Heart left ventricle (tissue), 16 donors: ENCODE measurements around the gene GABARAPL2. TPM values are rescaled to one million over a fixed set of nuclear protein-coding genes. Genes with fewer than 3 reads are reported as not detected.
"Not testable (repeated sequence)": the region's sequence is repeated elsewhere in the genome, so short reads cannot be mapped to it uniquely, and the experiment has no call there.

Experiments used
- ATAC-seq, 4 donors: fragments of 200-7000 bp; cut with Tn5 transposase; one replicate each; pipeline ENCODE4 v1.9.1; 2020 to 2022; ENCODE audit warnings: moderate library complexity in 4 of 4, mild to moderate bottlenecking in 3 of 4, moderate number of reproducible peaks in 1 of 4
- DNase-seq, 5 donors: peaks; one replicate each; pipeline ENCODE4 v3.0.0-alpha.2; 2020
- H3K27ac ChIP-seq, 12 donors: fragments of 200-600 bp; sonication (generic) in 4 of 12; one replicate each; pipeline versions ENCODE4 v1.5.0 to v1.8.0; 2016 to 2022; ENCODE audit warnings: mild to moderate bottlenecking in 2 of 12
- H3K27me3 ChIP-seq, 9 donors: fragments of 200-600 bp; sonication (generic) in 2 of 9; one replicate each; pipeline versions ENCODE4 v1.5.1 to v1.8.0; 2016 to 2022; ENCODE audit warnings: mild to moderate bottlenecking in 3 of 9
- H3K36me3 ChIP-seq, 9 donors: fragments of 200-600 bp; sonication (generic) in 2 of 9; one replicate each; pipeline versions ENCODE4 v1.5.0 to v1.8.0; 2018 to 2022; ENCODE audit warnings: mild to moderate bottlenecking in 2 of 9
- H3K4me1 ChIP-seq, 12 donors: fragments of 200-600 bp; sonication (generic) in 4 of 12; one replicate each; pipeline versions ENCODE4 v1.5.0 to v1.8.0; 2016 to 2022; ENCODE audit warnings: mild to moderate bottlenecking in 3 of 12
- H3K4me3 ChIP-seq, 12 donors: fragments of 200-600 bp; sonication (generic) in 4 of 12; one replicate each; pipeline versions ENCODE4 v1.5.0 to v1.8.0; 2017 to 2022; ENCODE audit warnings: mild to moderate bottlenecking in 9 of 12, moderate library complexity in 4 of 12
- H3K9me3 ChIP-seq, 12 donors: fragments of 200-600 bp; sonication (generic) in 4 of 12; one replicate each; pipeline versions ENCODE4 v1.5.0 to v1.8.0; 2016 to 2022; ENCODE audit warnings: mild to moderate bottlenecking in 1 of 12
- POLR2A ChIP-seq, 2 donors: fragments of 450-650 bp; IDR thresholded peaks; one replicate each; pipeline ENCODE4 v1.6.1; 2017; ENCODE audit warnings: antibody characterized with exemption in 2 of 2, mild to moderate bottlenecking in 2 of 2, moderate library complexity in 2 of 2
- WGBS, 4 donors: extraction: QIAGEN DNeasy Blood & Tissue Kit in 2 of 4; methylation state at CpG; one replicate each; pipeline versions ENCODE4 v1.1.5 to v1.1.7; 2013 to 2018; 5-methylcytosine and 5-hydroxymethylcytosine counted together
- intact Hi-C, 10 donors: fragments of 100-400 bp; cut with DNase I; formaldehyde crosslinking; loops; one replicate each; pipeline versions ENCODE4 v1.11.1 to v1.14.2; 2022
- polyA plus RNA-seq, 2 donors: library from polyadenylated mRNA; stranded (reverse); fragments of 200-250 nt; gene quantifications; one replicate each; pipeline ENCODE4 v1.2.3, GENCODE V29; 2013
- total RNA-seq, 9 donors: library from RNA; depleted of rRNA in 2 of 9; stranded (reverse); fragments of >200 nt in 2 of 9; fragmentation: NEBNext Ultra II Directional in 3 of 9; extraction: Animal tissue kit (Norgen Biotek cat#: 25700) in 3 of 9; gene quantifications; one replicate each; pipeline versions ENCODE4 v1.1.0 to v1.2.4, GENCODE V29; 2016 to 2023
- TF ChIP-seq, protein P1 (sequence below), 12 donors: fragments of 200-600 bp; sonication (generic) in 4 of 12; IDR thresholded peaks; one replicate each; pipeline versions ENCODE4 v1.5.0 to v1.8.0; 2018 to 2022; ENCODE audit warnings: antibody characterized with exemption in 12 of 12, mild to moderate bottlenecking in 5 of 12
- donor health status: ischemic (EF 13 %, LVEDD 7.1; RV severe dilation, severe dysfunction).
- donor health status: healthy with polysubstance abuse.
- donor health status: DM: no; HTN: yes; CAD: no.
- donor health status: DM: no; HTN: no; CAD: no.
- donor health status: ischemic (EF 25% LVEDD 6.9; RV normal size, moderate dysfunction).
- donor health status: ischemic (EF 25% LVEDD 5.7; RV mildly dilated, moderate dysfunction).
- donor health status: healthy.
- donor health status: DM: yes; HTN: yes; CAD: no.
- donor health status: ischemic (EF 35%, LVEDD 5.7; RV mildly dilated, moderate dysfunction).
- donor health status: nonischemic (EF 11% LVEDD 7.7; RV severe dilation, severe dysfunction).
- donor health status: DM: yes; HTN: yes; CAD: no.
- donor health status: PGD.
- donor health status: ischemic (EF 29% LVEDD 5.4; RV normal size, mild dysfunction).
- donor health status: nonischemic (EF 23%, LVEDD 6.1; RV moderate dilation, normal function).

Gene GABARAPL2
- total and polyA plus RNA-seq, 11 donors, result 141 to 256 (median 210) TPM

DNA sequence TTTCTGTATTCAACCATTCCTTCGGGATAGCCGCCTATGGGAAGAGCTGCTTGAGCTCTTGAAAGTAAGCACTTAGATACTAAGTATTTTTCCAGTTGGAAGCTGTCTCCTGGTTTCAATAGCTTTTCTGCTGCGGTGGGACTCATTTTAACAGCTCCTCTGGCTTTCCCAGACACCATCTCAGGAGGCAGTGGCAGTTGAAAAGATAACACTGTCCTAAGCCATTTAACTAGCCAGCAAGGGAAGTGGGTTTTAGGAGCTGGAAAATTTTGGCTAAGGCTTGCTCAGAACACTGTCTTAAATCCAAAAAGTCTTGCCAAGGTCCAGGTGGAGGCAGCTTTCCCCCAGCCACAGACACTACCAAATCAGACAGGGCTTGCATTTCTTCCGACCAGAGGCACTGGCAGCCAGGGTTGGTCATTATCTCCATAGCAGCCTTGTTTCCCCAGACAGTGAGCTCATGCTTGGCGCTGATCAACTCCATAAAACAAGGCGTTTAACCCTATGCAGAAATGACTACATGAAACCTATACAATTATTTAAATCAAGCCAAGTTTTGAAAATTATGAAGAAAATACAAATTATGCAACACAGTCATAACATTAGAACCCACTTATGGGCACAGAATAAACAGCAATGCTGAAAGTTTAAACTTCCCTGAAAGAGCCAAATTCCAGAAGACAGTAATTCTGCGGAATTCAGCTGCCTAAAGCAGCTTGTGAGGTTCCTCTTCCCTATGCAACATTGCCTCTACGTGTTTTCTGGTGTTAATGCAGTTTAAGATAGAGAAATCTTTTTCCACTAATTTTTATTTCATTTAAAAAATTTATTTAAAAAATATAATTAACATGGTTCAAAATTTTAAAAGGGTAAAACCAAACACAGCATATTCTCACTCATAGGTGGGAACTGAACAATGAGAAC lies 25.0 kb downstream of the GABARAPL2 start:
- H3K4me1 ChIP-seq, result peaks cover 3 to 56% (median 43%) of the 10 kb centered on the region in 12 donors
- TF ChIP-seq, protein P1, sequence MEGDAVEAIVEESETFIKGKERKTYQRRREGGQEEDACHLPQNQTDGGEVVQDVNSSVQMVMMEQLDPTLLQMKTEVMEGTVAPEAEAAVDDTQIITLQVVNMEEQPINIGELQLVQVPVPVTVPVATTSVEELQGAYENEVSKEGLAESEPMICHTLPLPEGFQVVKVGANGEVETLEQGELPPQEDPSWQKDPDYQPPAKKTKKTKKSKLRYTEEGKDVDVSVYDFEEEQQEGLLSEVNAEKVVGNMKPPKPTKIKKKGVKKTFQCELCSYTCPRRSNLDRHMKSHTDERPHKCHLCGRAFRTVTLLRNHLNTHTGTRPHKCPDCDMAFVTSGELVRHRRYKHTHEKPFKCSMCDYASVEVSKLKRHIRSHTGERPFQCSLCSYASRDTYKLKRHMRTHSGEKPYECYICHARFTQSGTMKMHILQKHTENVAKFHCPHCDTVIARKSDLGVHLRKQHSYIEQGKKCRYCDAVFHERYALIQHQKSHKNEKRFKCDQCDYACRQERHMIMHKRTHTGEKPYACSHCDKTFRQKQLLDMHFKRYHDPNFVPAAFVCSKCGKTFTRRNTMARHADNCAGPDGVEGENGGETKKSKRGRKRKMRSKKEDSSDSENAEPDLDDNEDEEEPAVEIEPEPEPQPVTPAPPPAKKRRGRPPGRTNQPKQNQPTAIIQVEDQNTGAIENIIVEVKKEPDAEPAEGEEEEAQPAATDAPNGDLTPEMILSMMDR (IDR thresholded peaks at IDR 0.05), result peak in 6 of 12 donors; percentile 16 to 44 (median 28)
- TF ChIP-seq POLR2A (IDR thresholded peaks at IDR 0.05), result no peak
- H3K36me3 ChIP-seq, result peaks cover 0 to 18% (median 0%) of the 10 kb centered on the region in 9 donors
- peak; percentile 86 to 94 (median 90) for ATAC-seq
- no peaks in the 10 kb centered on the region for H3K27me3 ChIP-seq
- H3K4me3 ChIP-seq, result peak overlapping the region in 2 of 12 donors; percentile 3 to 11
- H3K9me3 ChIP-seq, result no peaks in the 10 kb centered on the region
- intact Hi-C loops, result loop anchor here in 2 of 10 donors (2.0 to 10.0 kb wide), 2 partner anchors 32 to 116 kb away; partner anchors contain the start of gene ADAT1 (in 1 of the 2)
- peak overlapping the region; percentile 63 to 90 (median 80) for H3K27ac ChIP-seq
- DNase-seq, result peak; percentile 67 to 88 (median 83)
- WGBS, 4 donors, result 15 to 18% (median 17%) methylated on average over 8 of the region's 8 CpGs

DNA sequence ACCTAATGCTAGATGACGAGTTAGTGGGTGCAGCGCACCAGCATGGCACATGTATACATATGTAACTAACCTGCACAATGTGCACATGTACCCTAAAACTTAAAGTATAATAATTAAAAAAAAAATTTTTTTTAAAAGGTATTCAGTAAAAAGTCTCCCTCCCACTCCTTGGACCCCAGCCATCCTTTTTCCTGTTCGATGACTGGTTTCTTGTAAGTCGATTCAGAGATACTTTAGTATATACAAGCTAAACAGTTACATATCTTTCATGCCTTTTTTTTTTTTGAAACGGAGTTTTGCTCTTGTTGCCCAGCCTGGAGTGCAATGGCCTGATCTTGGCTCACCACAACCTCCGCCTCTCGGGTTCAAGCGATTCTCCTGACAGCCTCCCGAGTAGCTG lies 25.7 kb downstream of the GABARAPL2 start:
- Histone ChIP-seq H3K4me1 (peaks cover 3 to 56% (median 43%) of the 10 kb centered on the region in 12 donors), H3K27ac (peak overlapping the region in 9 of 12 donors; percentile 7 to 90 (median 67))
- intact Hi-C loops, result loop anchor here in 2 of 10 donors (2.0 to 10.0 kb wide), 2 partner anchors 31 to 117 kb away; partner anchors contain the start of gene ADAT1 (in 1 of the 2)

DNA sequence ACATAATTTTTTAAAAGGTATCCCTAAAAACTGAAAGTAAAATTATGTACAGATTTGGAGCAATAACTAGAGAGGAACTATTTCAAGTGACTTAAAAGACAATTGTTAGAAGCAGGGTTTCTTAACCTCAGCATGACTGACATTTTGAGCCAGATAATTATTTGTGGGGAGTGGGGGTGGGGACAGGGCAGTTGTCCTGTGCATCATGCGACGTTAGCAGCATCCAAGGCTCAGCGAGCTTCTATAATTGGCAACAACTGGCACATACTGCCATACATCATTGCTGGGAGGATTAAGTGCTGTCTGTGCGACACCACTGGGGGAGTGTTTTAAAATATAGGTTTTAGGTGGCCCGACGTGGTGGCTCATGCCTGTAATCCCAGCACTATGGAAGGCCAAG lies 27.1 kb downstream of the GABARAPL2 start:
- Histone ChIP-seq H3K36me3 (peaks cover 0 to 32% (median 12%) of the 10 kb centered on the region in 9 donors), H3K4me1 (peaks cover 3 to 56% (median 43%) of the 10 kb centered on the region in 12 donors), H3K9me3 (peaks cover 0 to 6% (median 0%) of the 10 kb centered on the region in 12 donors), H3K27ac (peak overlapping the region in 6 of 12 donors; percentile 19 to 59 (median 50)), H3K4me3 (no peak overlapping the region), H3K27me3 (no peaks in the 10 kb centered on the region)
- 53 to 72% (median 65%) methylated on average over 6 of the region's 6 CpGs for WGBS, 4 donors
- ATAC-seq, result no peak
- TF ChIP-seq, protein P1 (IDR thresholded peaks at IDR 0.05), result no peak
- no peak for TF ChIP-seq POLR2A (IDR thresholded peaks at IDR 0.05)
- DNase-seq, result no peak
- intact Hi-C loops, result loop anchor here in 1 of 10 donors (10.0 kb wide), 1 partner anchor 119 kb away; no protein-coding TSS in a partner anchor

More for the DNA sequence above, 25.7 kb downstream of the GABARAPL2 start:
- not testable (repeated sequence) for ATAC-seq, H3K9me3 ChIP-seq, H3K4me3 ChIP-seq, H3K27me3 ChIP-seq, DNase-seq
- peaks cover 0 to 18% (median 0%) of the 10 kb centered on the region in 9 donors for H3K36me3 ChIP-seq
- 49 to 57% (median 53%) methylated on average over 7 to 9 of the region's 9 CpGs for WGBS, 4 donors

DNA sequence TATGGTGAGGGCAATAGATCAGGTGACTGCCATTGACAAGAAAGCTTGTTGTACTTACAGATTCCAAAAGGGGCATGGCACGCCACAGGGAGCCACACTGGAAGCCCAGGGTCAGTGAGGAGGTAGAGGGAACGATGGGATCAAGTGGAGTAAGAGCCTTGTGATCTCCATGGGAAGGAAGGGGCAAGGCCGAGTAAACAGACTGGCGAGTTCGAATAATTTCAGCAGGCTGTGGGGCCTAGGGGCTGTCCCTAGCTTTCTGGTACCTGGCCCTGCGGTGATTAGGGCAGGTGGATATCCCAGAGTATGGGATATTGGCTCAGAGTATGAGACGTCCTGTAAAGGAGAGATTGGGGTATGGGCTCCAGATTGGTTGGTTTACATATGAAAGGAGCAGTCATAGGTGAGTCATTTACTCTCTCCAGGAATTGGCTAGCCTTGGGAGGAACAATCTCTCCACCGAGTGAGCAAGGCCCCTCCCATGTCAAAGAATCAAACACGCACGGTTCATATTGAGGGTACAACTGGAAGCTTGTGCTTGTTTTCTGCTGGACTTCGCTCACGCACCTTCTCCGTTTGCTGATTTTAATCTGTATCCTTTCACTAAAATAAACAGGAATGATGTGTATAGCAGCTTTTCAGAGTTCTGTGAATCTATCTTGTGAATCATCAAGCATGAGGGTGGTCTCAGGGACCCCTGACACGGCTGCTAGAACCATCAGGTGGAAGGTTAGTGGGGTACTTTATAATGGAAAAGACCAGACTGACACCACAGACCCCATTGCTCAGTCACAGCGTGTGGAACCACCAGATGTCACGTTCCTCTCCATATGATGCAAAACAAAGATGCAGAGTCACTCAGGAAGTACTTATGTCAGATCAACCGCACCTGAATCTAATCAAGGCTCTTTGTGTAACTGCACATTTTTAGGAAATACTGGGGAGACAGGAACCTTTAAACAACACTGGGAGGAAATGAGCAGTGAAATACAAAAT lies 27.9 kb downstream of the GABARAPL2 start:
- no peak for DNase-seq
- no peak overlapping the region for H3K4me3 ChIP-seq
- H3K4me1 ChIP-seq, result peaks cover 0 to 52% (median 37%) of the 10 kb centered on the region in 12 donors
- peaks cover 0 to 35% (median 13%) of the 10 kb centered on the region in 9 donors for H3K36me3 ChIP-seq
- TF ChIP-seq, protein P1 (IDR thresholded peaks at IDR 0.05), result no peak
- TF ChIP-seq POLR2A (IDR thresholded peaks at IDR 0.05), result no peak
- WGBS, 4 donors, result 69 to 77% (median 71%) methylated on average over 17 of the region's 17 CpGs
- H3K27ac ChIP-seq, result peak overlapping the region in 10 of 12 donors; percentile 13 to 82 (median 50)
- intact Hi-C loops, result loop anchor here in 1 of 10 donors (10.0 kb wide), 1 partner anchor 119 kb away; no protein-coding TSS in a partner anchor
- ATAC-seq, result peak in 1 of 4 donors; percentile 23
- no peaks in the 10 kb centered on the region for H3K27me3 ChIP-seq
- peaks cover 0 to 6% (median 0%) of the 10 kb centered on the region in 12 donors for H3K9me3 ChIP-seq
